ENCODE results near the gene KIAA0232. TPM values are rescaled to one million over a fixed set of nuclear protein-coding genes. Genes with fewer than 3 reads are reported as not detected.
"Not testable (repeated sequence)": the region's sequence is repeated elsewhere in the genome, so short reads cannot be mapped to it uniquely, and the experiment has no call there.

KIAA0232 gene
- total and polyA plus RNA-seq, 2 of the 8 experiments (the other 6 are each of a cell fraction or from before 2014, with no cell fraction given), result 5.6 to 23.3 TPM

GRCh38 chr4:6756345-6756744 is 26.2 kb upstream of the KIAA0232 start:
- H4K20me1 ChIP-seq (replicated peaks in 1 of 2; ENCODE audit: control insufficient read depth in 1 of 2, insufficient read depth in 2 of 2, low read length in 2 of 2); H4K8ac ChIP-seq (ENCODE audit: extremely low read depth, insufficient read depth, low read length); H3K9ac ChIP-seq (replicated peaks in 1 of 4; ENCODE audit: extremely low read depth in 1 of 4, low read depth in 3 of 4, low read length in 3 of 4); H4K5ac ChIP-seq (ENCODE audit: insufficient read length, low read depth, low read length); H3K4ac ChIP-seq (replicated peaks; ENCODE audit: insufficient read length, low read depth, low read length); POLR2A ChIA-PET (ENCODE audit: partially characterized antibody); H3K14ac ChIP-seq (ENCODE audit: insufficient read length); H3K27me3 ChIP-seq (replicated peaks in 1 of 4; ENCODE audit: control insufficient read depth in 3 of 4, extremely low read depth in 1 of 4, insufficient read depth in 3 of 4, low read length in 3 of 4); H3K27ac ChIP-seq (ENCODE audit: low read depth, low read length); H3K4me3 ChIP-seq (ENCODE audit: extremely low read depth in 1 of 4, insufficient read depth in 2 of 4, low read depth in 3 of 4, low read length in 4 of 4); FAIRE-seq; H3K23me2 ChIP-seq (ENCODE audit: low read depth, low read length); H2AFZ ChIP-seq (ENCODE audit: low read length); H2AK5ac ChIP-seq (ENCODE audit: low read depth, low read length); H2BK5ac ChIP-seq (ENCODE audit: low read depth, low read length); H2BK120ac ChIP-seq (replicated peaks; ENCODE audit: low read depth, low read length); H3K9me3 ChIP-seq (ENCODE audit: insufficient read depth in 2 of 2, low read depth in 1 of 2, low read length in 1 of 2); H2BK20ac ChIP-seq (ENCODE audit: low read length); H3K36me3 ChIP-seq (ENCODE audit: control insufficient read depth in 2 of 4, insufficient read depth in 4 of 4, low read length in 3 of 4); DNase-seq (ENCODE audit: low read depth in 1 of 2, low spot score in 2 of 2); H3K56ac ChIP-seq (replicated peaks; ENCODE audit: insufficient read length, low read depth, low read length); H3K4me1 ChIP-seq (replicated peaks in 1 of 4; ENCODE audit: control insufficient read depth in 3 of 4, insufficient read depth in 4 of 4, low read length in 3 of 4); H3K4me2 ChIP-seq (ENCODE audit: insufficient read depth in 1 of 2, low read depth in 2 of 2, low read length in 2 of 2); H4K91ac ChIP-seq (replicated peaks; ENCODE audit: insufficient read length, low read length); H3K23ac ChIP-seq (ENCODE audit: insufficient read length); H3K18ac ChIP-seq (ENCODE audit: extremely low read depth, low read length); H3K79me1 ChIP-seq (ENCODE audit: low read depth, low read length); H3K79me2 ChIP-seq (ENCODE audit: control insufficient read depth in 1 of 2, insufficient read depth in 2 of 2, low read length in 2 of 2); H2BK15ac ChIP-seq (ENCODE audit: low read length); H2BK12ac ChIP-seq (ENCODE audit: low read depth, low read length): not testable (repeated sequence)
- WGBS, 2 experiments (ENCODE audit: extremely low coverage in 1 of 2, insufficient coverage in 1 of 2, insufficient read length in 1 of 2, insufficient replicate concordance in 2 of 2, low coverage in 1 of 2, low lambda C conversion rate in 2 of 2, missing lambda C conversion rate in 1 of 2), result 93% methylated on average over 2 of the region's 6 CpGs; no CpG with 5 or more reads in 1 of the 2 experiments
- CTCF ChIA-PET (ENCODE audit: partially characterized antibody), result interaction anchor here (1.0 kb wide), 1 partner anchor 12 kb away, joined by 3 read pairs; no protein-coding TSS in a partner anchor

Measured in H1 (cell line).